ENCODE measurements around the gene RNASE4.
"Not testable (repeated sequence)": the region's sequence is repeated elsewhere in the genome, so short reads cannot be mapped to it uniquely, and the experiment has no call there.

RNASE4 gene, protein sequence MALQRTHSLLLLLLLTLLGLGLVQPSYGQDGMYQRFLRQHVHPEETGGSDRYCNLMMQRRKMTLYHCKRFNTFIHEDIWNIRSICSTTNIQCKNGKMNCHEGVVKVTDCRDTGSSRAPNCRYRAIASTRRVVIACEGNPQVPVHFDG

DNA sequence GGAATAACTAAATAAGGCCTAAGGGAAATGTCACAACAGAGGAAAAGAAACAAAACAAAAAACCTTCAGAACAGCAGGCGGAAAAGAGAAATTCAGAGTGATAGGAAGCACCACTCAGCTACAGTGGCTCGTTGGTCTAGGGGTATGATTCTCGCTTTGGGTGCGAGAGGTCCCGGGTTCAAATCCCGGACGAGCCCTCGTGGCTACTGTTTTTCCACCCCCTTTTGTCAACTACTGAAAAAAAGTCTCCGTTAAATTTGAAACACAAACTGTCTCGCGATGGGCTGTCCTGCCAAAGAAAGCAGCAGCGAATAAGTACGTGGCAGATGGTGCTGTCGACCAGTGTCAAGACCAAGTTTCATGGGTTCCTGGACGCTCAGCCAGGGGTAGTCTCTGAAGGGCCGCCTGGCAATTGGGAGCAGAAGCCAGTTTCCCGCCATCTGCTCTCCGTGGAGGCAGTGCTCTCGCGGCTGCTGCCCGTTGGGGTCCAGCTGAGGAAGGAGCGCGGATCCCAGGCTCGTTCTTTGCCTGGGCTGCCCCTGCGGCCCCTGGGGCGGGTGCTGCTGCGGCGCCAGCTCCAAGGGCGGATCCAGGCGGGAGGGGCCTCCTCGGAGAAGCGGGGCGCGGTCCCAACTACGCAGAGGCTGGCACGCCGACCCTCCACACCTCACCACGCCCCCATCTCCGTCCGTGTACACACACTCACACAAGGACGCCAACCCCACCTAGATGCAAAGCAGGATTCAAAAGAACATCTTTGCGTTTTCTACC lies at the start of gene RNASE4:
TSS of gene RNASE4 (plus strand) at position 670 of the 771 bp plus-strand sequence. CDS start 14,812 bp downstream, outside the sequence.
- DNase-seq (ENCODE audit: low read depth), result peak; percentile 74

DNA sequence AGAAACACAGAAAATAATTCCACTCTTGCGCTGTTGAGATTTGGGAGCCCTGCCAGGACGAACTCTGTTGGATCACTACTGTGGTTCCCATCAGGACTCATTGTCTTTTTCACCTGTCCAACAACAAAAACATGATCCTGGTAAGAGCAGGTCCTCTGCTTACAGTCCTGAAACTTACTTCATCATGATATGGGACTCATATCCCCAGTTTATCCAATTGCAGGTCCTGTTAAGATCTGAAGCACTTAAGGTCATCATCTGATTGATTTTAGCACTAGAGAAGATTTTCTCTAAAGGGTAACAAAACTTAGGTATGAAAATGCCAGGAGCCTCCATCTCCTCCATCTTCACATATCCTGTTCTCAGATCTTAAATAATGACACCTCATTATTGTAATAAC lies 42.8 kb upstream of the RNASE4 start, which contains the start of gene OR6S1:
TSS of gene OR6S1 (minus strand) at position 101 of the 400 bp plus-strand sequence. CDS start at position 101, 0 bp downstream.
- DNase-seq (ENCODE audit: low read depth), result no peak

DNA sequence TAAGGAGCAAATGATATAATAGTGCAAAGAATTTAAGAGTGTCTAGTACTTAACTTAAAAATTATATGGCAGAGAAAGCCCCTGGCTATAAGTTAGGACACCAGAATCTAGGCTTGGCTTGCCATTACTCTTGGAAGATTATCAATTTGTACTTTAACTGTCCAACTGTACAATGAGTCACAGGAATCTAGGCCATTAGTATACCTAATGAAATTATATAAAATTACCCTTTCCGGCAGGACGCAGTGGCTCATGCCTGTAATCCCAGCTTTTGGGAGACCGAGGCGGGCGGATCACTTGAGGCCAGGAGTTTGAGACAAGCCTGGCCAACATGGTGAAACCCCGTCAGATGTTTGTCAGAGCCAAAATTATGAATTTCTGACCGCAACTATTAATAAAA lies 42.2 kb upstream of the RNASE4 start:
- DNase-seq (ENCODE audit: low read depth), result no peak

DNA sequence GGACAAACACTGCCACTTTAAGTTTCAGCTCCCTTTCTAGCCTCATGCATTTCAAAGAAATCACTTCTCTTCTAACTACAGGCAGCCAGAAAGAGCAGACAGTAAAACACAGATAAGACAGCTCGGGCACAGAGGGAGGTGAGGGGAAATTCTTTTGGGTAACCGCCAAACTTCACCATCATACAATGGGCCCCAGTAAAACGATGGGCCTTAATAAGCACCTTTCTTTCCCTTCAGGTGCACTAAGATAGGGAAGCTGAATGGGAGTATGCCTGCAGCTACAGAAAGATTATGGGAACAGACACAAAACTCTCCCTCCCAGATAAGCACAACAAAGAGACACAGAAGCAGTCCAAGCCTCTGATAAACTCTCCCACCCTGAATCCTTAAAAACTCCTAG lies 41.6 kb upstream of the RNASE4 start:
- DNase-seq (ENCODE audit: low read depth), result not testable (repeated sequence)

DNA sequence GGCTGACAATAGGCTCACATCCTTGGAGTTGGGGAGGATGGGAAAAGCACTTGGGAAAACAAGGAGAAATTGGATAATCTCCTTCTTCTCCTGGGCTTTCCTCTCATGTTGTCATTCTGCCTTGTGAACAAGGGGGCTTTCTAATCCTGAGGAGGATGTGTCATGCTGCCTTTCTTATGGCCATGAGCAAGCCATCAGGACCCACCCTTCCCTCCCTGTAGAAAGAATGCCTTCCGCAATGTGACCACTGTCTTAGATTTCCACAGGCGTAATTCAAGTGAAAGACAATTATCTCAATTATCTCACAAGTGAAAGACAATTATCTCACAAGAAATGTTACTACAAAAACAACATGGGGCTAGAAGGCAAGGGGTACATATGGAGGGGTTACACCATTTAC lies 39.8 kb upstream of the RNASE4 start:
- DNase-seq (ENCODE audit: low read depth), result no peak

DNA sequence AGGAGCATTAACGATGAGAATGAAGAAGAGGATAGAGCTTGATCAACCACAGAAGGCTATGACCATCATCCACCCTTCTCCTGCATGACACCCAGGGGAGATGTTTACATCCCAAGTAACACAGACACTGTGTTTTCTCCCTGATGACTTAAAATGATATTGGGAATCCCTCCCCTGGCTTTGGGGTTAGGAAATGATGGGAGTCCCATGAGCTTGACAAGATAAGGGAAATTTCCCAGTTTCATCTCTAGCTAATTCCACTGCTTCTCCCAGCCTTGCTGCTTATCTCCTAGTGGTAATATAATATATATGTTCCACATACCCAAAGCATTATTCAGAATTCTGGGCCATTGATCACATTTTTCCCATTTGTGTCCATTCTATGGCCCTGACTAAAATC lies 38.9 kb upstream of the RNASE4 start:
- DNase-seq (ENCODE audit: low read depth), result no peak

DNA sequence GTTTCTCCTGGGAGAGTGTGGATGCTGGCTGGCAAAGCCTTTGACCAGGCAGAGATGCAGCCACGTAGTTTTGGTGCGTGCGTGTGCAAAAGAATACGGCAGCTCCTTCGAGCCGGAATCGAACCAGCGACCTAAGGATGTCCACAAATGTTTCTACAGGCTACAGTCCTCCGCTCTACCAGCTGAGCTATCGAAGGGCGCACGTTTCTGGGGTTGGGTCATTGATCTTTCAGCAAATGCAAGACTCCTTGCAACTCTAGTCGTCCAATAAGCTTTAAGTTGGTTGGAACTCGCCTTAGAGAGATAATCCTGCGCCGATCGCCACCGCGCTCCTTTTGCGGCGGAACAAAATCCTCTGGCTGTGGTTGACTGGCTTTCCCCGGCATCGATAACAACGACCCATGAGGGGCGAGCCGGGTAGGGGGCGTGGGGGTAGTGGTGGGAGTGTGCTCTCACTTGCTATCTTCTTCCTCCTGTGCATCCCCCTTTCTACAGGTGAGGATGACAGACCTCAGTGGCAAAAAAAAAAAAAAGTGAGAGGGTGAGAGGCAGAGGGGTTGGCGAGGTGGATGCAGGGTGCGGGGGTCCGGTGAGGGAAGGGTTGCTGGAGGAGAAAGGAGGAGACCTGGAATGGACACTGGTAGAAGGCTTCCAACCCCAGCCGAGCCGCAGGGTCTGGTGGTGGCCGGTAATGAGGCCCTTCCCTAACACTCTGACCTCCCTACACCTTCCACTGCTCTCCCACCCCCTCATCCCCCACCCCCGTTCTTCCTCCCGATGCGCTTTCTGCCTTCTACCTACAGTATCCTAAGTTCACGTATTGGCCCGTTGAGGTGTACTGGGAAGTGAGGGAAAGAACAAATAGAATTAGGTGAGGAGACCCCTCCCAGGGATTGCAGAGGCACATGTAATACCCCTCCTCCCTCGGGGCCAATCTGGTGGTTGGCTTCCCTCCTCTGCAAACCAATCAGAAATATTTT lies 31.1 kb upstream of the RNASE4 start:
- DNase-seq (ENCODE audit: low read depth), result peak; percentile 43

DNA sequence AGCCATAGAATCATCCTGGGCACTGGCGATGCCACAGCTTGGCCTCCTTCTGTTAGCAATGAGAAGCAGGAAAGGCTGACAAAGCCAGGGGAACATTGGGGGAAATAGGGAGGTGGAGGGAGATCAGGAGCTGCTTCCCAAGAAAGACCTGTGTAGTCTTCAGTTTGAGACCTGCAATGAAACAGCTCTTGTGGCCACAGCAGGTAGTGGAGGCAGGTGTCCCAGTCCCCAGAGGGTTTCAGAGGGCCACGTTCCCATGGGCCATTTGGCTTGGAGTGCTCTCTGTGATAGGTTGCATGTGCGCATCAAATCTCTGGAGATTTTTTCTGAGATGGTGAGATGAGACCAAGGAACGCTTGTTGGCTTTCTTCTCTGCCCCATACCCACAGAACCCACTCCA lies 28.5 kb upstream of the RNASE4 start:
- DNase-seq (ENCODE audit: low read depth), result no peak

DNA sequence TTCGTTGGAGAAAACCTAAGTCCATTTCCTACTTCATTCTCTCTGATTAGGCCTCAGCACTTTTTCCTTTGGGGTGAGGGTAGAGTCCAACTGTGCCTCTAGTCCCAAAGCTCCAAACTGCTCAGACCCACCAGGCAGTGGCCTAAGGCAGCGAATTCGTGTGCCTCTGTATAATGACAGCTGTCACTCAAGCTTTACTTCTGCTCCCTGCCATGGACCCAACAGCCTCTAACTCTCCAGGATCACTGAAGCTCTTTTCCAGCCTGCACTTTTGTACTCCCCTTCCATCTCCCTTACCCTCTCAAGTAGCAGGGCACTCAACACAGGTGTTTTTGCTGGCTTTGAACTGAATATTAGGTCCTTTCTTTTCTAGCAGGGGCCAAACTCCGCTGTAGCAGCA lies 28.1 kb upstream of the RNASE4 start:
- no peak for DNase-seq (ENCODE audit: low read depth)

DNA sequence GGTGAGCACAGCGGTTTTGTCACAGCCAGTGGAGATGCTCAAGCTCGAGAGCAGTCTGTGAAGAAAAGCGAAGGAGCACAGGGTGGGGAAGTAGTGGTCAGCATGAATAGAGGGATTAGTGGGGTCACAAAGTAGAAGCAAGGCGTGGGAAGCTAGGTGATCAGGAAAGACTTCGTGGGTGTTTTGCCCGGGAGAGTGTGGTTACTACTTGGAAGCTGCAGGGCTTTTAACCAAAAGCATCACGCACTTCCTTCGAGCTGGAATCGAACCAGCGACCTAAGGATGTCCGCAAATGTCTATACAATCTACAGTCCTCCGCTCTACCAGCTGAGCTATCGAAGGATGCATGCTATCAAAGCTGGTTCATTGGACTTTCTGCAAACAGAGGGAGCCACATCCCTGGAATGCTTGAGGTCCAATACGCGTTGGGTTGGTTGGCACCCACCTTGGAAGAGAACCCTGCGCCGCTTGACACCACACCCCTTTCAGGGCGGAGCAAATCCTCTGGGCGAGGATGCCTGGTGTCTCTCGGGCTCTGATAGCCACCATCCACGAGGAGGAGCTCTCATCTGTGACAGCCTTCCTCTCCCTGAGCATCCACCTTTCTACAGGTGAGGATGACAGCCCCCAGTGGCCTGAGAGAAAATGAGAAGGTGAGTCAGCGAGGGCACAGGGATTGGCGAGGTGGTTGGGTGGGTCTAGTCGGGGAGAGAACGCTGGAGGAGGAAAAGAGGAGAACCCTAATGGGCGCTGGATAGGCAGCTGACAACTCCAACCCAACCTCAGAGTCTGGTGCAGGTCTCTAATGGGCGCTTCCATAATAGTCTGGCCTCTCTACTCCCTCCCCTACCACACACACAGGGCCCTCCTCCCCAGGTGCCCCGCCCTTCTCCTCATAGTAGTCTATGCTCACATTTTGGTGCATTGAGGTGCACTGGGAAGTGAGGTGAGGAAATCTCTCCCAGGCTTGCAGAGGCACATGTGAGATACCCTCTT lies 26.8 kb upstream of the RNASE4 start:
- DNase-seq (ENCODE audit: low read depth), result no peak

DNA sequence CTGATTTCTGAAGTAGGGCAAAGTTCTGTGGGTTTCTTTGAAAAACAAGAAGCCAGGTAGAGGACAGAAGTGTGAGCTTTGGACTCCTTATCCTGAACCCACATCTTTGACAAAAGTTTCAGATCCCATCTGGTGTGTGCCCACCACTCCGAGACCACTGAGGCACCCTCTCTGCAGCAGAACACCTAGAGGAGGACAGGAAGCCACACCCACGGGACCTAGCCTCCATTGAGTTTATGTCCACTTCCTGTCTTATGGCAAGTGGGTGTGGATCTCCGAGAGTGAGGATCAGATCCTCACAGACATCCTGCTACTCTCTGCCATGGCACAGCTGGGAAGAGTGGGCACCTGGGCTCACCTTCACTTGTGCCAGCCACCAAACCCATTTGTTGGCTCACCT lies 26.1 kb upstream of the RNASE4 start:
- DNase-seq (ENCODE audit: low read depth), result no peak

DNA sequence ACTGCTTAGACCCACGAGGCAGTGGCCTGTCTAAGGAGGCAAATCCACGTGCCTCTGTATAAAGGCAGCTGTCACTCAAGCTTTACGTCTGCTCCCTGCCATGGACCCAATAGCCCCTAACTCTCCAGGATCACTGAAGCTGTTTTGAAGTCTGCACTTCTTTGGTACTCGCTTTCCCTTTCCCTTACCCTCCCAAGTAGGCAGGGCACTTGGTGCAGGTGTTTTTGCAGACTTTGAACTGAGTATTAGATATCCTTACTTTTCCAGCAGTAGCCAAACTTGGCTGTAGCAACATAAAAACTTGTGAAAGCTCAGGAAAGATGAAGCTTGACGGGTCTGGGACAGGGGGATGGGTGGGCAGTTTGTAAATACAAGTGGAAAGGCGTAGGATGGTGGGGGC lies 25.0 kb upstream of the RNASE4 start:
- DNase-seq (ENCODE audit: low read depth), result no peak

DNA sequence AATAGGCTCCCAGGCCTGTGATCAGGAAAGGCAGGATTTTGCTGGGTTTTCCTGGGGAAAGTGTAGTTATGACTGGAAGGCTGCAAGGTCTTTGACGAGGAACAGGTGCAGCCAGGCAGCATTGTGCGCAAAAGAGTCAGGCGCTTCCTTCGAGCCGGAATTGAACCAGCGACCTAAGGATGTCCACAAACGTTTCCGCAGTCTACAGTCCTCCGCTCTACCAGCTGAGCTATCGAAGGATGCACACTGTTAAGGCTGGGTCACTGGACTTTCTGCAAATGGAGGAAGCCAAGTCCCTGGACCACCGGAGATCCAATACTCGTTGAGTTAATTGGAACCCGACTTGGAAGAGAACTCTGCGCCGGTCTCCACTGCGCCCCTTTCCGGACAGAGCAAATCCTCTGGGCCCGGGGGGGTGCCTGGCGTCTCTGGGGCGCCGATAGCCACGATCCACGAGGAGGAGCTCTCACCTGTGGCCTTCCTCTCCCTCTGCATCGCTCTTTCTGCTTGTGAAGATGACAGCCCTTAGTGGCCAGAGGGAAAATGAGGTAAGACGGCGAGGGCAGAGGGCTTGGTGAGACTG lies 24.5 kb upstream of the RNASE4 start:
- DNase-seq (ENCODE audit: low read depth), result no peak

DNA sequence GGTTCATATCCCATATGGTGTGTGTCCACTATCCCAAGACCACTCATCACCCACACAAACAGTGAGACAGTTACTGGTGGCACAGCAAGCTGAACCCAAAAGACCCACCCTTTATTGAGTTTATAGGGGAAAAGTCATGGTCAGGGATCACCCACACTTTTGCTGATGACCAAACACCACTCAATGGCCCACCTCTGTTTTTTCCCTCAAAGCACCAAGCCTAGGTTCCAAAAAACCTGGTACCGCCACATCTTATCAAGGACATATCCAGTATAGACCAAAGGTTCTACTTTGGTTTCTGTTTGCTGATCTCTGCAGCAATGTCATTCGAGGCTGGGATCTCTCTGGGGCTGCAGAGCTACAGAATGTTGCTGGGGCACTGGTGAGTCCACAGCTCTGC lies 23.2 kb upstream of the RNASE4 start:
- DNase-seq (ENCODE audit: low read depth), result no peak

DNA sequence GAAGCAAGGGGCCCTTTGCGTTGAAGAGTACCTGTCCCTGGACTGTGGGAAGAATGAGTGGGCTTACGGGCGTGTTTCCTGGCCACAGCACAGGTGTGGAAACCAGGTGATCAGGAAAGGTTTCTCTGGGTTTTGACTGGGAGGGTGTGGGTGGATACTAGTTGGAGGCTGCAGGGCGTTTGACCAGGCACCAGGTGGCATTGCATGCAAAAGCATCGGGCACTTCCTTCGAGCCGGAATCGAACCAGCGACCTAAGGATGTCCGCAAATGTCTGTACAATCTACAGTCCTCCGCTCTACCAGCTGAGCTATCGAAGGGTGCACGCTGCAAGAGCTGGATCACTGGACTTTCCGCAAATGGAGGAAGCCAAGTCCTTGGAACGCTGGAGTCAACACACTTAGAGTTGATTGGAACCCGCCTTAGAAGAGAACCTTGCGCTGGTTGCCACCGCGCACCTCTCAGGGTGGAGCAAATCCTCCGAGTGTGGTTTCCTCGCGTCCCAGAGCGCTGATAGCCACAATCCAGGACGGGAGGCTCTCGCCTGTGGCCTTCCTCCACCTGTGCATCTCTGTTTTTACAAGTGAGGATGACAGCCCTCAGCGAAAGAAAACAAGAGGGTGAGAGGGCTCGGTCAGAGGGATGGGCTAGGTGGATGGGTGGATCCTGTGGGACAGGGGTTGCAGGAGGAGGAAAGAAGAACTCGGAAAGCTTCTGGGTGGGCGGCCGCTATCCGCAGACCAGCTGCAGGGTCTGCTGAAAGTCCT lies 21.2 kb upstream of the RNASE4 start:
- DNase-seq (ENCODE audit: low read depth), result peak; percentile 69

DNA sequence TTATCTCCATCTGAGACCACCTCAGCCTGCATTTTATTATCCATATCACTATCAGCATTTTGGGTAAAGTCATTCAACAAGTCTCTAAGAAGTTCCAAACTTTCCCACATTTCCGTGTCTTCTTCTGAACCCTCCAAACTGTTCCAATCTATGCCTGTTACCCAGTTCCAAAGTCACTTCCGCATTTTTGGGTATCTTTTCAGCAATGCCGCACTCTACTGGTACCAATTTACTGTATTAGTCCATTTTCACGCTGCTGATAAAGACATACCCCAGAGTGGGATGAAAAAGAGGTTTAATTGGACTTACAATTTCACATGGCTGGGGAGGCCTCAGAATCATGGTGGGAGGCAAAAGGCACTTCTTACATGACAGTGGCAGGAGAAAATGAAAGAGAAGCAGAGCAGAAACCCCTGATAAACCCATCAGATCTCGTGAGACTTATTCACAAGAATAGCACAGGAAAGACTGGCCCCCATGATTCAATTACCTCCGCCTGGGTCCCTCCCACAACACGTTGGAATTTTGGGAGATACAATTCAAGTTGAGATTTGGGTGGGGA lies 17.9 kb upstream of the RNASE4 start:
- not testable (repeated sequence) for DNase-seq (ENCODE audit: low read depth)

DNA sequence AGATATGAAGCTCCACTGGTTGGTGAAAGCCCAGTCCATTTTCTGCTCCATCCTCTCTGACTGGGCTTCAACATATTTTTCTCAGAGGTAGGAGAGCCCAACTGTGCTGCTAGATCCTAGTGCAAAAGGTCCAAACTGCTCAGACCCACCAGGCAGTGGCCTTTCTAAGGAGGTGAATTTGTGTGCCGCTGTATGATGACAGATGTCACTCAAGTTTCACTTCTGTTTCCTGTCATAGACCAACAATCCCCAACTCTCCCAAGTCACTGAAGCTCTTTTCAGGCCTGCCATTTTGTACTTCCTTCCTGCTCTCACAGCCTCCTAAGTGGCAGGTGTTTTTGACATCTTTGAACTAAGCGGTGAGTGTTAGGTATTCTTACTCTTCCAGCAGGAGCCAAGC lies 16.4 kb upstream of the RNASE4 start:
- no peak for DNase-seq (ENCODE audit: low read depth)

DNA sequence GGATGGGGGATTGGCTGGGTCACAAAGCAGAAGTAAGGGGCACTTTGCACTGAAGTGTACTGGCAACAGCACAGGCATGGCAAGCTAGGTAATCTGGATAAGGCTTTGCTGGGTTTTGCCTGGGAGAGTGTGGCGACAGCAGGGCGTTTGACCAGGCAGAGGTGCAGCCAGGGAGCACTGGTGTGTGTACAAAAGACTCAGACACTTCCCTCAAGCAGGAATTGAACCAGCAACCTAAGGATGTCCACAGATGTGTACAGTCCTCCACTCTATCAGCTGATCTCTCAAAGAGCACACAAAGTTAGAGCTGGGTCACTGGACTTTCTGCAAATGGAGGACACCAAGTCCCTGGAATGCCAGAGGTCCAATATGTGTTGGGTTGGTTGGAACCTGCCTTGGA lies 15.4 kb upstream of the RNASE4 start:
- no peak for DNase-seq (ENCODE audit: low read depth)

DNA sequence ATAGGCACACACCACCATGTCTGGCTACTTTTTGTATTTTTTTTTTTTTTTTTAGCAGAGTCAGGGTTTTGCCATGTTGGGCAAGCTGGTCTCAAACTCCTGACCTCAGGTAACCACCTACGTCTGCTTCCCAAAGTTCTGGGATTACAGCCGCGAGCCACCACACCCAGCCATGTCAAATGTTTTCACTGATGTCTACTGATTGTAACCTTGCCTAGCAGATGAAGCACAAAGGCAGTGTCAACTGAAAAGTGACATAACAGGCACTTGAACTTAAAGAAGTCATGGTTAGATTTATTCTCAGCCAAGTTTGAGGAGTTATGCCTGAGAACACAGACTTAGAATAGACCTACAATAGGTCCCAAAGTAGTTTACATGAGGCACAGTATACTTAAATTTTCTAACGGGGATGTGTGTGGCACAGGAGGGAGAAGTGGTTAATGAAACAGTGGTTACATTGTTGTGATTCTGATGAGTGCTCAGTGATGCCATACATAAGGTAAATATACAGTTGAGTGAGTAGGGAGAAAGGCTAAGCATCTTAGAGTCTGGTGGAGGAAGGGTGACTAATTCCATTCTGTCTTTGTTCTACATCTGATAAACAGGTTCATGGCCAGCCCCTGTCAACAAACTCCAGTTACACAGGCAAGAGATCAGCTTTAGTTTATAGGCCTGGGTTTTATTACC lies 12.6 kb upstream of the RNASE4 start:
- DNase-seq (ENCODE audit: low read depth), result no peak
